NCI-H128 (cell line): ENCODE results near the gene TXNRD3.

Experiments used
- DNase-seq: peaks from one replicate; lab custom pipeline; 2025; ENCODE audit not compliant: unreplicated experiment; lab: John Stamatoyannopoulos, UW

Gene TXNRD3

DNA sequence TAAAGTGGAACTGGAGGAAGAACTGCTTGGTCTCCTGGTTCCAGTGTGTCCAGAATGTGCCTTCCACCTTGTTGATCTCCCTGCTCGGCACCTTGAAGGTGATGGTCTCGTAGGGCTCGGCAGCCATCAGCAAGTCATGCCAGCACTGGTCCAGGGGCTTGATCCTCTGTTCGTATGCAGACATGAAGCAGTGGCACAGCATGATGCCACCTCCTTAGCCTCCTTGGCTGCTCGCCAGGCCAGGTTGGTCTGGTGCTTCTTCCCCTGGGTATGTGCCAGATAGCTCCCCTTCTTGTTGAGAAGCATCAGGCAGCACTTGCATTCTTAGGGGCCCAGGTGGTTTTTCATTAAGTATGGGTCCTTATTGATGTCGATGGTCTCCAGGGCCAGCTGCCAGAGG, 17.8 kb upstream of the TXNRD3 start:
- DNase-seq = no peak

DNA sequence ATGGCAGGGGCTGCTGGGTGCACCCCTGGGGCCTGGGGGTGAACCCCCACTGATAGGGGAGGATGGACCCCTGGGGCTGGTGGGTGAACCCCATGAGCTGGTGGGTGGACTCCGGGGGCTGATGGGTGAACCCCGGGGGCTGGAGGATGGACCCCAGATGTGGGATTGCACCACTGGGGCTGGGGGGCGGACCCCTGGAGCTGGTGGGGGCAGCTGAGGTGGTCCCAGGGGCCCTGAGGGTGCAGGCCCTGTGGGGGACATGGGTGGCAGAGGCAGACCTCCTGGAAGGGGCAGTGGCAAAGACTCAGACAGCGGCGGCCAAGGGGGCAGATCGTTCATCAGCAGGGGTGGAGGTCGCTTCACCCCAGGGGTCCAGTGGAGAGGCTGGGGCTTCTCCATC, 17.4 kb upstream of the TXNRD3 start:
- no peak for DNase-seq

DNA sequence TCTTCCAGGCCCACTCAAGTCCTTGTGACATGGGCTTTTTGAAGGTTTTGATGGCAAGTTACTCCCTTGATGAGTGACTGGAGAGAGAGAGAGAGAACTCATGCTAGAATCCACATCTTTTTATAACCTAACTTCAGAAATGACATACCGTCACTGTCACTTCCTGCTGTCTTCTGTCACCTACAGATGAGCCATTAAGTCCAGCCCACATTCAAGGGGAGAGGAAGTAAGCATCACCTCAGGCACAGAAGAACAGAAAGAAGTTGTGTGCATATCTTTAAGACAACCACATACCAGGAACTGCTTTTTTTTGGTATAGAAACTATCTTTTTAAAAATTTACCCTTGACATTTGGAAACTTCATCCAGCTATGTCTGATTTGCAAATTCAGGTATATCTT, 16.6 kb upstream of the TXNRD3 start:
- no peak for DNase-seq

DNA sequence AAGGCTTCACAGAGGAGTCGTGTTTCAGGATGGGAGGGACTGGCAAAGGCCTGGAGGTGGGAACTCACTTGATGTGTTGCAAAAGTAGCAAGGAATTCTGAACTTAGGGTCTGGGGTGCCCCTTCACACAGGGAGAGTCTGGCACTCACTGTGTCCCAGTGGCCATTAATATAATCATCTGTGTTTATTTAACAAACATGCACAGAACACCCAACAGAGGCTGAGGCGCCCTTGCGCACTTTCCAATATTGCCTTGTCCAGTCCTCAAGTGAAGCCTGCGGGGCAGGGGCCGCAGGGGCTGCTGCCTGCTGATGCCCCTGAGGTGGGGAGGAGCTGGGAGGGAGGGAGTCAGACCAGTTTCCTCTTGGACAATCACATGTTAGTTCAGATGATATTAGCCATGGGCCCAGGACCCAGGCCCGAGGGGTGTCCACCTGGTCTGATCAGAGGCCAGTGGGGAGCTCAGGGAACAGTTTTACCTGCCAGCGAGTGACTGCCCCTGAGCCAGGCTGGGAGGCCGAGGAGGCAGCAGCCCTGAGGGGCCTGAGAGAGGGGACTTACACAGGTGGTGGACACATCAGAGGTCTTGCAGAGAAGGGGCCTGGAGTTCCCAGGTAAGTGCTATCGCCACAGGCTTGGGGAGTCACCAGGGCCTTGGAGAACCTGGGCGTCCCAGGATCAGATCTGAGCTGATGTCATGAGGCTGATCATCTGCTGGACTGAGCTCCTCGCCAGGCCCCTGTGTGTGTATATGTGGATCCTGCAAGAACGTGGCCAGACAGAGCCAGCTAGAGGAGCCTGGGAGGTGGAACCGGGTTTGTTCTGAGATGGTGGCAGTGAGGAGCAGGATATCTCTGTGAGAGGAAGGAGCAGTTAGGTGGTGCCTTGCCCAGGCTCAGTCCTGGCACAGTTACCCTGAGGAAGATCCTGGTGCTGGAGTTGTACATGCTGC, 13.8 kb upstream of the TXNRD3 start:
- DNase-seq = no peak

DNA sequence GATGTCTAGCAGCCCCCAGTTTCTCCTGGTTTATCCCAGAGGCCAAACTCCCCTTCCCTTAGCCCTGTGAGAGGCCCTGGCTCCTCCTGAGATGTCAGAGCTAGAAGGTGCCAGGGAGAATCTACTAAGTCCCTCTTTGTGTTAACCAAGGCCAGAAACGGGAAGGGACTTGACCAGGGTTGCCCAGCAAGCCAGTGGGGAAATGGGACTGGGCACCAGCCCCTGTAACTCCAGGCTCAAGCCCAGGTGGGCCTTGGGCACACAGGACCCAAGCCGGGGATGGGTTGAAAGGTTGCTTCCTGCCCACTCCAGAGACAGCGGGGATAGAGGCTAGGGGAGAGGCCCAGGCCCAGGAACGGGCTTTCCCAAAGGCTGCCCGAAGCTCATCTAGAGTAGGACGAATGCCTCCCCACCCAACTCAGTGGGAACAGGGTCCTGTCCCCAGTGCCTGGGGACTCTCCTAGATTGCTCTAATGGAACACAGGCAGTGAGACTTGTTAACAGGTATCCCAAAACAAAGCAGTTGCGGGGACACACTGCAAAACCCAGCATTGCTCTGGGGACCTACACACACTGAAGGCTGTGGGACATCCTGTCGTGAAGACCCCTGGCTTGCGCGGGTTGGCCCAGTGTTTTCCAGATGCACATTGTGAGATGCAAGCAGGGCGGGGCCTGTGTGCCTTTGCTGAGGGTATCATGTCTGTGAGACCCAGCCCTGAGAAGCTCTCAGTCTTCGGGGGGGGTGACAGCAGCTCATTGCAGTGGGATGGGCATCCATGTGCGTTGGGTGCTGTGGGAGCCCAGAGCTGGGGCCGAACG, 12.9 kb upstream of the TXNRD3 start:
- no peak for DNase-seq

DNA sequence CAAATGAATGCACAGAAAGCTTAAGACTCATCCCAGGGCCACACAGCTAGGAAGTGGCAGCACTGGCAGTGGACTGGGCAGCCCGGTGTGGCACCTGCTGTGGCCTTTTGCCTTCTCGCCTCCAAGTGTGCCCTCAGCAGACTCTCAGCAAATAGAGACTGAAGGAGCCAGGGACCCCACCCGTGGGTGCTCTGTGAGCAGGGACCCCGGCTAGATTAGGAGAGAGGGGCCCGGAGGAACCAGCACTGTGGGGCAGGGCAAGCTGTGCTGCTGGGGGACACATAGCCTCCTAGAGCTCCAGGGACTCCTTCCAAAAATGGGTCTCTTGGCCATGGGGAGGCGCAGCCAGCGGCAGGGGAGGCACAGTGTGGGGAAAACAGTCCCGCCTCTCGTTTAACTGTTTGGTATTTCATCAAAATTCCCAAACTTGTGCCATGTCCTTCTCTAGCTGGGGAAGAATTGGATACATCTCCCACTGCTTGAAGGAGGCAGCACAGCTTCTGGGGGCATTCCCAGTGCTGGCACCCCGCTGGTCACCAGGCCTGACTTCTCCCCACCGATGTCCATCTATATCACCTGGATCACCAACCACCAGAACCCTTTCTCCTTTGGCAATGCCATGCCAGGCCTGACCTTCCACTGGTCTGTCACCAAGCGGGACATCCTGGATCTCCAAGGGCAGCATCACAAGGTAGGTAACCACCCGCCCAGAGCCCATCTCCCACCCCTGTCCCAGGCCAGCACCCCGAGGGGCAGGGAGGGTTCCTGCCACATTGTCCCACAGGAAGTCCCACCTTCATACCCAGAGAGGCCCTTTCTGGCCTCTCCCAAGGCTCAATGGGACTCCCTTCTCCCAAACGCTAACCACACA, 12.0 kb upstream of the TXNRD3 start:
- DNase-seq = no peak

DNA sequence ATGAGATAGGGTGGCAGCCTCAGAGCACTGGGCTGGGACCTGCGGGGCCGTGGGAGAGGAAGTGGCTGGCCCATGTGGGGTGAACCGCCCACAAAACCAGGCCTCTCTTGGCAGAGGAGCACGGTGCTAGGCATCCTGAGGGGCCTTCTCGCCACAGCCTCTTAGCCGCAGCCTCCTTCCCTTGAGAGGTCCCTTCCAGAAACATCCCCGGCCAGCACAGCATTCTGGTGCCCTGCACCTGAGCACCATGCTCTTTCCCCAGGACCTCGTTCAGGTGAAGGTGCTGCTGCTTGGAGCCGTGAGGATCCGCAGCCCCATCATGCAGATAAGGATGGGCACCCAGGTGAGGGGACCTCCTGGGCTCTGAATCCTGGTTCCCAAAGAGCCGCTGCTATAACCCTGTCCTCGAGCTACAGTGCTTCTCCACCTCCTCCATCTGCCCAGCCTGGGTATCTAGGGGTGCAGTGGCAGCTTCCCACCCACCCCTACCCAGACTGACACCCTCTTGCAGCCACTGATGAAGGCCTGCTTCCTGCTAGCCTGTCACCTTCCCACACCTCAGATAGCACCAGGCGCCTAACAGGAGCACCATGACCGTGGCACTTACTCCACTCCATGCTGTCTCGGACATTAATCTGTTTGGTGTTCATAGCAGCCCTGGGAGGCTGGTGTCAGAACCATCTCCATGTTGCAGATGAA, 11.2 kb upstream of the TXNRD3 start:
- DNase-seq = no peak

DNA sequence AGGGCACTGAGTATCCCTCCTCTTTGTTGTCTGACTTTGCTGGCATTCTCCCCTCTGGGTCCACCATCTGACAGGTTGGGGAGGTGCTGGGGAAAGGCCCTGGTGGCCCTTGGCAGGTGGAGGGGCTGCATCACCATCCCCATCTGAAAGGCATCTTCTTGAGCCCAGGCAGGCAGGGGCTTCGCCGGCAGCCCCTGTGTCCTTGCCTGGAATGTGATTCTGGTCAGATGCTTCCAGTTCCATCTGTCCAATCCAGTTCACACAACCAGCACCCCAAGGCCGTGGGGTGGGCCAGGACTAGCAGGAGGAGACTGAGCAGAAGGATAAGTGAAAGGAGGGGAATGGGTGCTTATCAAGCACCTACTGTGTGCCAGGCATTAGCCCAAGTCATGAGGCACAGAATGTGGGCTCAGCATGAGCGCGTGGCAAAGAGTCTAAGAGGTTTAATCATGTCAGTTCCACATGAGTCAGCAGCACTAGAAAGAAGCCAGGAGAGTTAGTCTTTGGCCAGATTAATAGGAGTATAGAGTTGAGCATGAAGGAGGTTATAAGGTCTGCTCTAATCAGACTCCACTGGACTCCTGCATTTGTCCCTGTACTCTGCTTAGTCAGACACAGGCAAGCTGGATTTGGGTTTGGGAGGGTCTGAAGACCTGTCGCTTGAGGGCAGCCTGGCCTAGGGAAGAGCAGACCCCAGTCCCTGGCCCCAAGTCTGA, 10.5 kb upstream of the TXNRD3 start:
- no peak for DNase-seq

DNA sequence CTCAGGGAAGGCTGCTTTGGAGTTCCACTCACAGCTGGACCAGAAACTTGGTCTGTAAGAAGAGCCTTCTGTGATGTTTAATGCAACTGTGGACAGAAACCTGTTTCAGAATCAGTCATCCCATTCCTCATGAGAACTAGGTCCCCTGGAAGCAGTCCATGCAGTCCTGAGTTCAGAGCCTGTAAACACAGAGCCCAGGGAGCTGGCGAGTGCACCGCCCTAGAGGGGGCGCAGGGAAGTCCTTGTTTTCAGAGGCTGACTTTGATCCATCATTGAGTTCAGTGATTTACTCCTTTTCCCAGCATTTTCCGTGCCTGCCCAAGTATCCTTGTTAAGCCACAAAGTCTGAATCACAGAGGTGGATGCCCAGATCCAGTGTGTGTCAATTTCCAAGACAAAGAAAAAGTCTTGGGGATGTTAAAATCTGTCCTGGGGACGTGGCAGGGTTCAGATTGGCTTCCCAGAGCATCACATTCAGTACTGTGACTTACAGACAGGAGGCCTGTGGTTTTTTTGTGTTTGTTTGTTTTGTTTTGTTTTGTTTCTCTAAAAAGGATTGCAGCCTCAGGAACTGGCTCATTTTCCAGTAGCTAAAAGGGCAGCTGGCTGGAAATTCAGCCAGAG, 9.8 kb upstream of the TXNRD3 start:
- no peak for DNase-seq

DNA sequence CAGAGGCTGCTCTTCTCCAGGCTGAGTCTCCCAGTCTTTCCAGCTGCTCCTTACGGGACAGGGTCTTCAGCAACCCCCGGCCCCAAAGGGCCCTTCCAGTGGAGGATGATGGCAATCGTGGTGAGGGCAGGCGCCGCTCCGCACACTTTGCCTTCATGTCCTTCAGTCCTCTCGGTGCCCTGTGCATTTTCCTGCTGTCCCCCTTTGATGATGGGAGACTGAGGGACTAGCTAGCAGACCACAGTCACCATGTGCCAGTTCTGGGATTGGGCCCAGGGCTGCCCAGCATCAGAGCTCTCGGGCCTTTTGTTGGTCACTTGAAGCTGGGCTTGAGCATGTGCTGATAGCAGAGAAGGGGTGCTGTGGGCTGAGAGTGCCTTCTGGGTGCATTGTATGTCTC, 8.8 kb upstream of the TXNRD3 start:
- DNase-seq = no peak

DNA sequence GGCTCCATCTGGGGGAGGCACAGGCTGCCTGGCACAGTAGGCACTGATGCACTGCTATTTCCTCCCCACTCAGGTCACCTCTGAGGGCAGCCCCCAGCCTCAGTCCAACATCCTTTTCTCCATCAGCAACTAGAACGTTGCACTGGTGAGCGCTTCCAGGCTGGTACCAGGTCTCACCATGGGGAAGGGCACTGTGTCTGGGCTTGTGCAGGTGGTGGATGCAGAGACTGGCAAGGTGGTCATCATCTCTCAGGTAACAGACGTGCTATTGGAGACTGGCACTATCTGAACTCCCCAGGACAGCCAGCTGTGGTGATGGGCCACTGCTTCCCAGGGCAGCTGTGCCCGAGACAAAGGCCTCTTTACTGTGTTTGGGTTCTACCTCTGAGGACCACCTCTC, 8.3 kb upstream of the TXNRD3 start:
- DNase-seq = no peak

DNA sequence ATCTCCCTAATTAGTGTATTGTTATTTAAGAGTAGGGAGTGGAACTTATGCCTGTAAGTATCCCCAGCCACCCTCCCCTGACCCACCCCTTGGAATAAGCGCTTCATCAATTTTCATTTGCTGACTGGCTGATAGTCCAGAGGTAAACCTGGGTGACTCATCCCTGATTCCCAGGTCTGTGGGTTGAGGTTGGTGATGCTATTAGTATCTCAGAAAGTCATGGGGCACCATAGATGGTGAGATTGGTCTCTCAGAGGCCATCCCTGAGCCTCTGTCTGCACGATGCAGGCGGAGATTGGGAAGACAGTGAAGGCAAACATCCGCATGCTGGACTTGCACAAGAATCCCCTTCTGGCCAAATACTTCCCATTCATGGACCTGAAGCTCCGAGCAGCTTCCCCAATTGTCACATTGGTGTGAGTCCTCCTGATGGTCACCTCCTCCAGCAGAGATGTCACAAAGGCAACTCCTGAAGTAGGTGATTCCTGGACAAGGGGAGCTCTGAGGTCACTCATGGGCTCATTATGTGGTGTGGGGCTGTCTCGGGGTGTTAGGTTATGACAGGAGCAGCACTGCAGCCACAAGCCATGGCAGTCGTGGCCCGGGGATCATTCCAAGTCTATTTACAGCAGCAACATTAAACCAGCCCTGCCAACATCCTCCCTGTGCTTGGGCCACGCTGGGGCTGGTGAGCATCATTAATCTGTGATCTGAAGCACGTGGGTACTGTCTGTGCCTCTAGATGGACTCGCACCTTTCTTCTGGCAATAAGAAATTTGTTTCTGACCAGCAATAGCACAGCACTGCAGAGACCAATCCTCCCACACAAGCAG, 6.8 kb upstream of the TXNRD3 start:
- DNase-seq = no peak

DNA sequence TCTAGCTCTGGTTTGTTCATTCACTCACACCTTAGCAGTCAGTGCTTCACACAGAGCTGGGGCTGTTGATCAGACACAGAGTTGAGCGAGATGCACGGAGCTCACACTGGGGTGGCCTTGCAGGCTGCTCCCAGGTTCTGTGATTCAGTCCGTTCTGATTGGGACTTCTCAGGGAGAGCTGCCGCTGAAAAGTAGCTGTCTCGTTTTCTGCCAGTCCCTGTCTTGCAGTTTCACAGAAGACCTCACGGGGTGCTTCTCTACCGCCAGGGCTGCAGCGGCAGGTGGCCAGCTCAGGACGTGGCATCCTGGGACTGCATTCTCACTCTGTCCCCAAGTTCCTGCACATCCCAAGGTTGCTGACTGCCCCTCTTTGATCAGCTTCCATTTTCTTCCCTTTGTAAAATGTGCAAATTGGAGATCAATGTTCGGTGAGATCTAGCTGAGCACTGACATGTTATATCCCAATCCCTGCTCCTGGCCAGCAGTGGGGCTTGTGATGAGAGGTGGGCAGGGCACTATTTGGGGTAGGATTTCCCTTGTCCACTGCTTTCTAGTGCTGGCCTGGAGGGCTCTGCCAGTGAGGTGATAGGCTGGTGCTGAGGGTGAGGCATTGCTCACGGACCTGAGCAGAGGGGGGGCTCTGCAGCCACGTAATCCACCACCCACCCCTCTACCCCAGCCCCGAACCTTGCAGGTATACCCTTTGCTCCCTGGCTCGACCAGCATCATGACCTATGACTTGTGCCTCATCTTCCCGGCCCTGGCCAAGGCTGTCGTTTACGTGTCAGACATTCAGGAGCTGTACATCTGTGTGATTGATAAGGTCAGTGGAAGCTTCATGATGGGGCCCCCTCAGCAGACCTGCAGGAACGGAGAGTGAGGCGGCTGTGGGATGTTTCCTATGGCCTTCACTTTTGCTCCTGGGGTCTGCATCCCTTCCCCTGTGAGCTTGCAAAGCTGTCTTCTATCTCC, 5.3 kb upstream of the TXNRD3 start:
- DNase-seq = no peak

DNA sequence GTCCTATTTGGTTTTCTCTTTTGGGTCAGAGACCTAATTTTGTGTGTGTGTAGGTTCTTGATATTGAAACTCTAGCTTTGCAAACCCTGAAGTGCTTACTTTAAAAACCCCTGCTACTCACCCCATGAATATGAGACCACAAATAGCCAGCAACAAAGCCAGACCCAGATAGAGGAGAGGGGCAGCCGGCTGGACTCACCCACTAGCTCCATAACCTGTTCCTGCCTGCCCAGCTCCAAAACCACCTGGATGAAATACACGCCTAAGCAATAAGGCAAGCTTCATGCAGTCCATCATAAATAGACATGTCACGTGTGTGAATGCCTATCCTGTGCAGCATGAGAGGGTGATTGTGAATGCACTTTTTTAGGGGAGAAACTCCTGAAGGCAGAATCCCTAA, 3.7 kb upstream of the TXNRD3 start:
- DNase-seq = no peak

DNA sequence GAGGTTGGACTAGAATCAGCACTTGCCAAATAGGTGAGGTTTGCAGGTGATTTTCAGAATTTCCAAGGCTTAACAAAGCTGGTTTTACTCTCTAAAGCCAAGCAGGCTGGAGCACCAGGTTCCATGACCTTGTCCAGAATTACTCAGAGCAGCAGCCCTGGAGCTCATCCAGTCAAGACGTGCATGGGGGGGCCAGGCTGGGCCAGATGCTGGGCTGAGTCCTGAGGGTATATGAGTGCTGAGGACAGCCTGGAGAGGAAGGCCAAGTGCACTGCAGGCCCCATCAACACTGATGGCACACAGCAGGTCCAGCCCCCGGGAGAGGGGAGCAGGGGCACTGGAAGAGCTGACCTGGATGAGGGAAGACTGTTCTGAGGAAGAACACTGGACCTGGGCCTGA, 3.0 kb upstream of the TXNRD3 start:
- no peak for DNase-seq

DNA sequence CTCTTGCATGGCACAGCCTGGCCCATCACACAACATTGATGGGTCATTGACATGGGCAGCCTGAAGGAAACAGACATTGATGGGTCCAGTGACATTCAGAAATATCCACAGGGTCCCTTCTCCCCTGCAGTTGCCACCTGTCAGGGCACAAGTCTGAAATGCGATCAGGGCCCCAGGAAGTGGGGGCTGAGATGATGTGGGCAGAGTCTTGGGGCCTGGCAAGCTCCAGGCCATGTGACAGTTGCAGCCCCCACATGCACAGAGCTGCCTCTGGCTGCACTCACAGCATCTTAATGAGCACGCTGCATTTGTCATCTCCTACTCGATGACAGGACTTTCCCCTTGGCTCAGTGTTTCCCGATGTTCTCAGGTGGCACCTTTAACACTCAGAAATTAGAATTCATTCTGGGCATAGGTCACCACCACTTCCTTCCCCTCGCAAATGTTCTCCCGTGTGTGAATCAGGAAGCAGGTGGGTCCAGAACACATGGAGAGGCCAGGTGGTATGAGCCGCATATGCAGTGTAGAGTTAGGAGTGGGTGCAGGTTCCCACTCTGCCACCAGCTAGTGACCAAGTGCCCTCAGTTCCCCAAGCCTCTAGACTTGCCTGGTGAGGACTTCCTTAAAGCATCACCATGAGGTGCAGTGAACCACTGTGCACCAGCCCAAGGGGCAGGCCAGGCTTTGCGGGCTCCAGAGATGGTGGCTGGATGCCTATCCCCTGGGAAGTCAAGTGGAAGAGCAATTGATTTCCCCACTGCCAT, 1.6 kb upstream of the TXNRD3 start:
- DNase-seq = no peak

DNA sequence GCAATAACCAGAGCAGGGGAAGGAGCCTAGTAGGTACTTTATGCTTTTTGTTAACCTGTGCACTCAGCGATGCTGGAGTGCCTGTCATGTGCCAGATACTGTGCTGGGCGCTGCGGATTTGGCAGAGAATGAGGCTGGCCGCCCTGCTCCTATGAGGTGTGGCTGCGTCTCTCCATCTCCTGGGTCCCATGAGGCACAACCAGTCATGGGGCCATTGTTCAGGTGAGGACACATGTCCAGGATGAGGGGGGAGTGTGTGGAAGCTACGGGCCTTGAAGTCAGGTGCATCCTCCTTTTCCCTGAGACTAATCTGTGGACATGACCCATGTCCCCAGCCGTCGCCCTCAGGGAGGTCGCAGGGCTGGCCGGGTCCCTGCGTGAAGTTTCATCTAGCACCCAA, 963 bp upstream of the TXNRD3 start:
- no peak for DNase-seq
